GM23338 (cell line): Measurements from ENCODE around the gene EPHB6. TPM values are rescaled to one million over a fixed set of nuclear protein-coding genes. Genes with fewer than 3 reads are reported as not detected.

Experiments used
- ATAC-seq: fragments of 200-7000 bp; cut with Tn5 transposase; 3 replicates; pipeline ENCODE4 v1.9.1; 2020
- DNase-seq: peaks from one replicate; pipeline ENCODE4 v3.0.0-alpha.2; 2015; ENCODE audit warnings: low spot score
- H2AFZ ChIP-seq: fragments of 200-600 bp; sonication (generic); 2 replicates; pipeline ENCODE4 v1.8.0; 2016; ENCODE audit warnings: antibody characterized with exemption, mild to moderate bottlenecking, moderate library complexity
- H3F3A ChIP-seq: fragments of 200-600 bp; sonication (generic); replicated peaks from 2 replicates; pipeline ENCODE4 v1.8.0; 2017; ENCODE audit warnings: antibody characterized with exemption, mixed run types, low read depth
- H3K27ac ChIP-seq: fragments of 200-600 bp; sonication (generic); 2 replicates; pipeline ENCODE4 v1.6.1; 2016; ENCODE audit warnings: low read depth
- H3K27me3 ChIP-seq: fragments of 200-600 bp; sonication (generic); 2 replicates; pipeline ENCODE4 v1.8.0; 2016; ENCODE audit warnings: mild to moderate bottlenecking, mixed run types, moderate library complexity; ENCODE audit not compliant: insufficient read depth
- H3K36me3 ChIP-seq: fragments of 200-600 bp; sonication (generic); 2 replicates; pipeline ENCODE4 v1.8.0; 2016; ENCODE audit warnings: mild to moderate bottlenecking; ENCODE audit not compliant: insufficient read depth
- H3K4me1 ChIP-seq: fragments of 200-600 bp; sonication (generic); 2 replicates; pipeline ENCODE4 v1.8.0; 2016; ENCODE audit warnings: mild to moderate bottlenecking, moderate library complexity; ENCODE audit not compliant: insufficient read depth
- H3K4me2 ChIP-seq: fragments of 200-600 bp; sonication (generic); 2 replicates; pipeline ENCODE4 v1.7.1; 2017; ENCODE audit warnings: mixed run types
- H3K4me3 ChIP-seq: fragments of 200-600 bp; sonication (generic); 2 replicates; pipeline ENCODE4 v1.6.1; 2016; ENCODE audit warnings: mixed run types
- H3K79me2 ChIP-seq: fragments of 200-600 bp; sonication (generic); replicated peaks from 2 replicates; pipeline ENCODE4 v1.8.0; 2017; ENCODE audit warnings: mild to moderate bottlenecking; ENCODE audit not compliant: insufficient read depth
- H3K9me2 ChIP-seq: fragments of 200-600 bp; sonication (generic); 2 replicates; pipeline ENCODE4 v1.8.0; 2017; ENCODE audit not compliant: insufficient read depth
- H4K20me1 ChIP-seq: fragments of 200-600 bp; sonication (generic); replicated peaks from 2 replicates; pipeline ENCODE4 v1.8.0; 2017; ENCODE audit warnings: mild to moderate bottlenecking; ENCODE audit not compliant: insufficient read depth
- H3K27ac Mint-ChIP-seq: 2 replicates; pipeline ENCODE4 v1.8.0; 2020; ENCODE audit warnings: inconsistent platforms, mild to moderate bottlenecking, moderate library complexity, mixed read lengths
- H3K27me3 Mint-ChIP-seq: 3 replicates; pipeline ENCODE4 v1.8.0; 2022; ENCODE audit warnings: low read depth, mild to moderate bottlenecking, moderate library complexity, mixed read lengths, inconsistent platforms; ENCODE audit not compliant: insufficient read depth, poor library complexity
- H3K36me3 Mint-ChIP-seq: 3 replicates; pipeline ENCODE4 v1.8.0; 2021; ENCODE audit warnings: low read depth, mild to moderate bottlenecking, inconsistent platforms, moderate library complexity, mixed read lengths
- H3K4me1 Mint-ChIP-seq: 3 replicates; pipeline ENCODE4 v1.8.0; 2020; ENCODE audit warnings: mild to moderate bottlenecking, inconsistent platforms, mixed read lengths
- H3K4me3 Mint-ChIP-seq: 3 replicates; pipeline ENCODE4 v1.8.0; 2021; ENCODE audit warnings: moderate library complexity, mild to moderate bottlenecking, inconsistent platforms, mixed read lengths
- H3K9me3 Mint-ChIP-seq: 3 replicates; pipeline ENCODE4 v1.8.0; 2020; ENCODE audit warnings: moderate library complexity, mild to moderate bottlenecking, inconsistent platforms, mixed read lengths
- CREB1 ChIP-seq: fragments of 250-450 bp; sonication (Bioruptor Pico); IDR thresholded peaks from 2 replicates; pipeline ENCODE4 v1.5.0; 2020; ENCODE audit warnings: low read depth, mild to moderate bottlenecking, moderate library complexity
- CTCF ChIP-seq, 2 experiments: fragments of 200-600 bp in 1 of 2; sonication (generic) in 1 of 2; conservative IDR thresholded peaks; 2 replicates each; pipeline versions ENCODE4 v1.5.1 to v1.6.1; 2016 to 2017; ENCODE audit warnings: antibody characterized with exemption in 2 of 2, low read depth in 2 of 2, mild to moderate bottlenecking in 2 of 2, moderate library complexity in 1 of 2
- ETS1 ChIP-seq: IDR thresholded peaks from 2 replicates; pipeline ENCODE4 v1.6.1; 2016; ENCODE audit warnings: antibody characterized with exemption
- EZH2 ChIP-seq: fragments of 200-600 bp; sonication (generic); IDR thresholded peaks from one replicate; pipeline ENCODE4 v1.8.0; 2017; ENCODE audit warnings: antibody characterized with exemption, mild to moderate bottlenecking, low read depth; ENCODE audit not compliant: unreplicated experiment
- EZH2phosphoT487 ChIP-seq: fragments of 200-600 bp; sonication (generic); IDR thresholded peaks from one replicate; pipeline ENCODE4 v1.8.1; 2018; ENCODE audit warnings: antibody characterized with exemption; ENCODE audit not compliant: unreplicated experiment
- JUNB ChIP-seq: IDR thresholded peaks from one replicate; pipeline ENCODE4 v1.6.1; 2016; ENCODE audit warnings: antibody characterized with exemption; ENCODE audit not compliant: unreplicated experiment
- NANOG ChIP-seq: IDR thresholded peaks from 2 replicates; pipeline ENCODE4 v1.6.1; 2016; ENCODE audit warnings: antibody characterized with exemption, borderline replicate concordance
- POLR2AphosphoS5 ChIP-seq: IDR thresholded peaks from 2 replicates; pipeline ENCODE4 v1.6.1; 2016; ENCODE audit warnings: antibody characterized with exemption, low read depth
- REST ChIP-seq: IDR thresholded peaks from one replicate; pipeline ENCODE4 v1.6.1; 2018; ENCODE audit warnings: antibody characterized with exemption; ENCODE audit not compliant: unreplicated experiment
- STAT1 ChIP-seq: IDR thresholded peaks from one replicate; pipeline ENCODE4 v1.6.1; 2016; ENCODE audit warnings: antibody characterized with exemption; ENCODE audit not compliant: unreplicated experiment
- ZNF114 ChIP-seq: fragments of 250-450 bp; sonication (Bioruptor Pico); IDR thresholded peaks from 2 replicates; pipeline ENCODE4 v1.5.0; 2020; ENCODE audit warnings: mild to moderate bottlenecking, moderate library complexity
- ZNF331 ChIP-seq: fragments of 250-450 bp; sonication (Bioruptor Pico); IDR thresholded peaks from 2 replicates; pipeline ENCODE4 v1.5.0; 2020; ENCODE audit warnings: low read depth, mild to moderate bottlenecking, moderate library complexity
- ZNF462 ChIP-seq: fragments of 250-450 bp; sonication (Bioruptor Pico); IDR thresholded peaks from 2 replicates; pipeline ENCODE4 v1.5.0; 2020; ENCODE audit warnings: mild to moderate bottlenecking, moderate library complexity
- polyA plus RNA-seq: library from polyadenylated mRNA; unstranded; fragments of >200 nt; fragmentation: Nextera tagmentation; extraction: Ambion mirVana; gene quantifications from 2 replicates; pipeline ENCODE4 v1.2.1, GENCODE V29; 2016
- total RNA-seq: library from RNA; depleted of rRNA; stranded (reverse); fragments of >200 nt; shearing (Covaris generic); gene quantifications from 2 replicates; pipeline ENCODE4 v1.2.3, GENCODE V29; 2014

EPHB6 gene
- total and polyA plus RNA-seq, 2 experiments from 2014 or later = 20.8 to 27.5 TPM

- no peaks in the 10 kb centered on the region for H3K79me2 ChIP-seq
- no peaks in the 10 kb centered on the region for H3K9me3 Mint-ChIP-seq
- no peaks in the 10 kb centered on the region for H4K20me1 ChIP-seq
- H3F3A ChIP-seq = no peaks in the 10 kb centered on the region
- no peaks in the 10 kb centered on the region for H3K9me2 ChIP-seq
- peak overlapping the region; percentile 69 for H3K27ac ChIP-seq
- peaks cover 50% of the 10 kb centered on the region for H3K4me1 ChIP-seq
- H3K27me3 ChIP-seq = no peaks in the 10 kb centered on the region
- DNase-seq (no peak), ATAC-seq (no peak)
- no peaks in the 10 kb centered on the region for H3K36me3 Mint-ChIP-seq
- H3K4me1 Mint-ChIP-seq = peaks cover 56% of the 10 kb centered on the region
- H3K4me2 ChIP-seq = peak overlapping the region; percentile 20
- no peak overlapping the region for H2AFZ ChIP-seq
- H3K4me3 Mint-ChIP-seq = peak overlapping the region; percentile 33
- H3K27me3 Mint-ChIP-seq = peaks cover 10% of the 10 kb centered on the region
- H3K4me3 ChIP-seq = no peak overlapping the region
- H3K27ac Mint-ChIP-seq = peak overlapping the region; percentile 76
- H3K36me3 ChIP-seq = no peaks in the 10 kb centered on the region
- no peak for TF ChIP-seq CTCF (conservative IDR thresholded peaks at IDR 0.05; ENCODE audit: low read depth in 2 of 2)
- no peak for TF ChIP-seq ZNF114 (CRISPR knock-in tag)
- TF ChIP-seq EZH2 = no peak
- TF ChIP-seq REST = no peak
- TF ChIP-seq ZNF331 (CRISPR knock-in tag) = no peak
- no peak for TF ChIP-seq EZH2phosphoT487
- no peak for TF ChIP-seq POLR2AphosphoS5
- TF ChIP-seq JUNB = no peak
- no peak for TF ChIP-seq STAT1
- TF ChIP-seq ETS1 = no peak
- TF ChIP-seq CREB1 (CRISPR knock-in tag) = no peak
- TF ChIP-seq NANOG = no peak
- TF ChIP-seq ZNF462 = no peak
These were observed 41.2 kb upstream of the EPHB6 start for GRCh38 chr7:142813699-142814098.
